HG03460 (cell line): ENCODE data around the gene XYLT1.

Experiments used
- ATAC-seq: cut with Tn5 transposase; IDR thresholded peaks from one replicate; pipeline ENCODE4 v1.9.1; 2021; ENCODE audit not compliant: unreplicated experiment

Gene XYLT1

GRCh38 chr16:17404941-17405689 lies 65.6 kb downstream of the XYLT1 start:
- ATAC-seq, result no peak

DNA sequence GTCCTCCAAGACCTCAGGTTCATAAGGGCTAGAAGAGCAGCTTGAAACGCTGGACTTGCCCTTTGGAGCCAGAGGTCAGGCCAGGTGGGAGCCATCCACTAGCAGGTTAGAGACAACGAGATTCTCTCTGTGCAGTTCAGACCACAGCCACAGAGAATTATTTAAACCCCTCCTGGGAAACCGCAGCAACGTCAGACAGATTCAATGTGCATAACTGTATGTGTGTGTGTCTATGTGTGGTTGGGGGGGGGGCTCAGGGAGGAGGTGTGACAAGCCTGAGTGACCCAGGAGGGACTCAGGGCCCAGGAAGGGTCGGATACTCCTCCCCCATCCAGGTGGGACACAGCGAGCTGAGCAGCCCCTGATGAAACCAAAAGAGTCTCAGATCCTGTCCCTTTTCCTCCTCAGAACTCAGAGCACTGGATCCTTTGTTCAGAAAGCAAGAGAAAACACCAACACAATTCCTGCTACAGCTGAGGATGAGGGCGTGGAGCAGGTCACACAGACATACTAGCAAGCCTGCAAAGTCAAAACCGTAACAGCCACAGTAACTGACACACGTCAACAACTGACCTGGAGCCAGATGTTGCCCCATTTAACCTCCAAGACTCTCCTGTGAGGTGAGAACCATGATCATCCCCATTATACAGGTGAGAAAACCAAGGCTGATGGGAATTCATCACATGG lies 66.8 kb downstream of the XYLT1 start:
- ATAC-seq, result no peak

- no peak for ATAC-seq
Measured at GRCh38 chr16:17403156-17403809, 67.5 kb downstream of the XYLT1 start.

DNA sequence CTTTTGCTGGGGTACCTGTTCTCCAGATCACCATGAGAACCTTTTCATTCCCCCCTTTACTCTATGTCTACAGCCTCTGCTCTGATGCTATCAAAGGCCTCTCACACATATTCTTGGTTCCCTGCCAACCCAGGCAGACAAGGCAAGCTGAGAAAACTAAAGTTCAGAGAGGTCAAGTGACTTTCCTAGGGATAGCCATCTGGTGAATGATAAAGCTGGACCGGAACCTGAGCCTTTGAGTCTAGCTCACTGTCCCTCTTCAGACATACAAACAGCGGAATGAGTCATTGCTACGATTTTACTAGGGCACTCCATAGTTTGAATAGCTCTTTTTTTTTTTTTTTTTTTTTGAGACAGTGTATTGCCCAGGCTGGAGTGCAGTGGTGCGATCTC lies 73.3 kb downstream of the XYLT1 start:
- no peak for ATAC-seq

DNA sequence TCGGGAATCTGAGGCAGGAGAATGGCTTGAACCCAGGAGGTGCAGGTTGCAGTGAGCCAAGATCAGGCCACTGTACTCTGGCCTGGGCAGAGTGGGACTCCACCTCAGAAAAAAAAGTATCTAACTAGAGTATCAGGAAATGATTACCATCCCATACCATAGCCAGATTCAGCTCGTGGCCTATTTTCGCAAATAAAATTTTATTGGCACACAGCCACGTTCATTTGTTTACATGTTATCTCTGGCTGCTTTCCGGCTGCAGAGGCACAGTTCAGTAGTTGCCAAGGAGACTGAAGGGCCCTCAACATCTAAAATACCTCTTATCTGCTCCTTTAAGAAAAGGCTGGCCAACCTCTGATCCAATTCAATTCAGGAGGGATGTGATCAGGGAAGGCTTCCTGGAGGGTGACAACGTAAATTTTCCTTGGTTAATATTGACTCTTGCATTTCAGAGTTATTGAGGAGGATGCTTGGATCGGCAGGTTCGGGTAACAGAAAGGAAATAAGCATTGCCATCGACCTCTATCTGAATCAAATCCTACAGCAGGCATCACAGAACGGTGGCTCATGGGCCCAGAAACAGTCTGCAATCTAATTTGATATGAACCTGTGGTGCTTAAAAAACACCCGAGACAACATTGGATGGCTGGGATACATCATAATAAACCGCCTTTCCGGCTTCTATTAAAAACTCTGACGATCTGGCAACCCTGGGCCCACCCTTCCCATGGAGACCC lies 73.8 kb downstream of the XYLT1 start:
- no peak for ATAC-seq

GRCh38 chr16:17395849-17396480 lies 74.8 kb downstream of the XYLT1 start:
- ATAC-seq, result no peak

GRCh38 chr16:17392857-17393692 lies 77.7 kb downstream of the XYLT1 start:
- no peak for ATAC-seq

- ATAC-seq, result no peak
Measured at GRCh38 chr16:17392127-17392856, 78.5 kb downstream of the XYLT1 start.

- no peak for ATAC-seq
Measured at GRCh38 chr16:17391715-17392114, 79.0 kb downstream of the XYLT1 start.

DNA sequence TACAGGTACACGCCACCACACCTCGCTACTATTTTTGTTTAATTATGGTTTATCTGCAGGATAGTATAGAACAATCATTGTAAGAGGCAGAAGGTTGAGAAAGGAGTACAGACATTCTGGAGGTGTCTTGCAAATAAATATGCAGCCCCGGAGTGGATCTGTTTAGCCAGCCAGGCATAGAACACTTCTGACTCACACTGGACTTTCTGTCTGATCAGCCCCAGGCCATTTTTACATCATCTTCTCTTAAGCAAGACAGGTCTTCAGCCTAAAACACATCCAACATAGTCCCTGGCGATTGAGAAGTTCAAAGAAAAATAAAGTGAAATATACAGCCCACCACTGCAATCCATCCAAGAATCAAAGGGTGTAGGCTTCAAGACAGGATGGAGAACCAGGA lies 81.4 kb downstream of the XYLT1 start:
- ATAC-seq, result no peak

GRCh38 chr16:17387256-17387655 lies 83.5 kb downstream of the XYLT1 start:
- no peak for ATAC-seq

DNA sequence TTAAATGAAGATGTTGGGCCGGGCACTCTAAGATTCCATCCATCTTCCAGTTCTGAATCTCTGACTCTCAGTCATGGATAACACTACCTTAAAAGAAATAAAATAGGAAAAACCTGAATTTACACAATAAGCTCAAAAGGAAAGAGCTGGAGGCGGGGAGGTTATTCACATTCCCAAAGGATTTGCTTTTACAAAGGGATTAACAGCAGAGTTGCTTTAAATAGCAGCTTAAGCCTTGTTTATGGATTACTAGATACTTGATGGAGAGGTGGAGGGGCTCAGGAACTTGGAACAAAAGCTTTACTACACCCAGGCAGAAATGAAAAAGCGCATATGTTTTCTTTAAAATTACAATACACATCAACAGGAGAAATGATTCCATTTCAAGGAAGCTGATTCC lies 84.5 kb downstream of the XYLT1 start:
- ATAC-seq, result no peak

DNA sequence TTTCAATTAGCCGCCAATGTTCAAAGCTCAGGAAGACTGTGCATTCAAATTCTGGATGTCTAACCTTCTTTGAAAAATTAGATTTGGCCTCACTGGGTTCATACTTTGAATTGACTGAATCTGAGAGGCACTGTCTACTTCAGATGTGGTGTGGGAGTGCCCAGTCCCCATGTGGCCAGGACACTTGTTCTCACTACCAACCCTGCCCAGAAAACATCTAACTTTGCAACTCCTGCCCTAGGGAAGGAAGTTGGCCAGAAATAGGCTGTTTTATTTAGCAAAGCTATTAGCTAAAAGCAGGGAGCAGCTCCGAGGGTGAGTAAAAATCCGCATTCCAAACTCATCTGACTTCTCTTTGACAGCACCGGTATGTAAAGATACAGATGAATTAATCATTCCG lies 86.3 kb downstream of the XYLT1 start:
- no peak for ATAC-seq

- ATAC-seq, result no peak
Measured at GRCh38 chr16:17382949-17383863, 87.6 kb downstream of the XYLT1 start.

DNA sequence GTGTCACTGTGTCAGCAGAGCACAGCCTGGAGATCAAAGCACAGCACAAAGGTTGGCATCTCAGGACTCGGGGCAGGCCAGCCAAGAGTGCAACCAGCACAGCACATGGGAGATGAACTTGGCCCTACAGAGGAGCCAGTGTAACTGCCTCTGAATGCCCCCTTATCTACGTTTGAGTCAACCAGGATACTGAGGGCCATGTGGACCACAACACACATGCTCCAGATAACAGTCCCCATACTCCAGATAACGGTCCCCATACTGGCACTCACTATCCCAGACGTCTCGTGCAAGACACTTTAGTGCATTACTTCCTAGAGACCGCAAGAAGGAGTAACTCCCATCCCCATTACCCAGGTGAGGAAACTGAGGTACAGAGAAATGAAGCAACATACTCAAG lies 88.2 kb downstream of the XYLT1 start:
- ATAC-seq, result no peak

GRCh38 chr16:17381784-17382183 lies 89.0 kb downstream of the XYLT1 start:
- ATAC-seq, result no peak

- no peak for ATAC-seq
Measured at GRCh38 chr16:17380613-17381012, 90.1 kb downstream of the XYLT1 start.

- ATAC-seq, result no peak
Measured at GRCh38 chr16:17379121-17379571, 91.6 kb downstream of the XYLT1 start.
